GM21447 (cell line): Measurements from ENCODE around the gene PDZRN4.

Experiments
- ATAC-seq: cut with Tn5 transposase; IDR thresholded peaks from one replicate; pipeline ENCODE4 v1.9.1; 2021; ENCODE audit not compliant: unreplicated experiment

Gene PDZRN4

DNA sequence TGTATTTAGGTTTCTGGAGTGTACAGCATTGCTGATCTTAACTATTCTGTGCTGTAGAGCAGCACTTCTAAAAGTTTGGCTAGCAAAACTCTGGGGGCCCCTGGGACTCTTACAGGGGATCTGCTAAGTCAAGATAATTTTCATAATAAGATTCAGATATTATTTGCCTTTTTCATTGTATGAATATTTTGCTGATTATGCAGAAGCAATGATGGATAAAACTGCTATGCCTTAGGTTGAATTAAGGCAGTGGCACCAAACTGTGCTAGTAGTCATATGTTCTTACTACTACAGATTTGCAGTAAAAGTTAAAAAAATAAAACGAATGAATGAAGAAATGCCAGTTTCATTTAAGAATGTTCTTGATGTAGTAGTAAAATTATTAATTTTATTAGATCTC lies 160.1 kb downstream of the PDZRN4 start:
- no peak for ATAC-seq

DNA sequence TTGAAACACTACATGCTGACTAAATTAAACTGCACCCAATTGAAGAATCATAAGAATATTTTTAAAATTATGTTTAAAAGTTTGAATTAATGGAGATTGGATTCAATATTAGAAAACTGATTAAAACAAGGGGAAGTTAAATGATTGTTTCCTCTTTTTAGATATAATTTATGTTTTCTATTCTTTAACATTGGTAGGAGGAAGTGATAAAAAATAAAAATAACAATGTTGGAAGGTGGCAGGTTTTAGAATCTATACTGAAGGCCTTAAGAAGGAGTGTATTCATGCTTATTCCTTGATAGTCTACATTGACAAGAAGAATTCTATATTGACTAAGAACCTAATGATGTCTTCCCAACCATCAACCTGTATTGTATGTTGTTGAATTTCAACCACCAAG lies 168.1 kb downstream of the PDZRN4 start:
- ATAC-seq: no peak

DNA sequence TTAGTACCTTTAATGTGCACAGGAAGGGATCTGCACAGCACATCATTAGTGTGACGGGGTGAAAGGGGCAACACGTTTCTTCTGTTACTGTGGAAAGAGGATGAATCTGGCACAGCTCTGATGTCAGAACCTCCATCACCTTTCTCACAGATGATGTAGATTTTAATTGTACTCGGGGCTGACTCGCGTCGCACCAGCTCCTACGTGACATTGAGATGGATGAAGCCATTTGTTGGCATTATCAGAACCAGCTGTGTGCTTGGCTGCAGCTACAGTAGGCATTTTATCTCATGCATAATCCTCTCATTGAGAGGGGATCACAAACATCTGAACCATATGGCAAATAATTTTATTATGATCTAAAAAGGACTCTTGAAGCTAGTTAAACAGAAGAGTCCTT lies 173.6 kb downstream of the PDZRN4 start:
- no peak for ATAC-seq

DNA sequence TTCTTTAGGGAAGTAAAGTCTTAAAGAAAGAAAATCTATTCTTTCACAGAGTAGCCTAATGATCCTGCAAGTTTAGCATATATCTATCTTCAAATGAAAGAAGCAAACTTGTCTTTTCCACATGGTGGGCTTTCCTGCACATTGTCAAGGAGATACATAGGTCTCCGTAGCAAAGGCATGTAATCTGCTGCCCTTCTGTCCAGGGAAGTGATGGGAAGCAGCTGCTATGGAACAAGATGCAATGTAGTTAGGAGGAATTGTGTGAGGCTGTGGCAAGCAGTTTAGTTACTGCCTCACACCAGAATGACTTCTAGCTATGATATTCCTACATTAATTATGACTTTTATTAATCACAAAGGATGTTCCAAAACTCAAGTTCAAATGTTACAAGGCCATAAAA lies 174.4 kb downstream of the PDZRN4 start:
- ATAC-seq: no peak

DNA sequence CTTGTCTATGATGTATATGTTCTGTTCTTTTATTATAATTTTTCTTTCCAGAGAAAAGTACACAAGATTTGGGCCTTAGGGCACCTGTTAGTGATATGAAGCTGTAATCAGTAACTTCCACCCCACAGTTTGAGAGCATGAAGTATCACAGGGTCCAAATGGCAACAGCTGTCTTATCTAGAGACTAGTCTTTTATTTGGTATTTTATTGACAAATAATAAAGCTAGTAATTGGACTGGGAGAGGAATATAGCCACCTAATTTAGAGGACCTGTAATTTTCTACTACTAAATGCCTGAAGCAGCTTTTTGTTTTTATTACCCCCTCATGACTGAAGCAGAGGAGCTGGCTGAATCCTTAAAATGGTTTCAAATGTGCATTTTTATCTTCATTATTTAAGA lies 174.8 kb downstream of the PDZRN4 start:
- no peak for ATAC-seq

DNA sequence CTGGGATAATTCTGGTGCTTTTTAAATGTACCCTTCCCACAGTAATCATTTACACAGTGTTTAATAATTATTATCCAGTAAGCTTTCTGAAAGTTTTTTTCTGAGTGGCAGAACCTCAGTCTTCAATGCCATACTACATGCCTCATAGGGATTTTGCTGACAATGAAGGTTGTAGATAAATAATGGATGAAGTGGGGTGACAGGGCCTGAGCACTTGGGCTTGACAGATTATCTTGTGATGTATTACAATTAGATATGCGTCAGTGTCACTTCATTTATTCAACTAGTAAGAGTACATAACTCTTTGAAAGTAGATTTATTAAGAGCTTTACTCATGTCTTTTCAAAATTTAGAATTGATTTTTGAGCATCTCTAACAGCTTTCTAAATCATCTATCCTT lies 176.1 kb downstream of the PDZRN4 start:
- ATAC-seq: no peak

DNA sequence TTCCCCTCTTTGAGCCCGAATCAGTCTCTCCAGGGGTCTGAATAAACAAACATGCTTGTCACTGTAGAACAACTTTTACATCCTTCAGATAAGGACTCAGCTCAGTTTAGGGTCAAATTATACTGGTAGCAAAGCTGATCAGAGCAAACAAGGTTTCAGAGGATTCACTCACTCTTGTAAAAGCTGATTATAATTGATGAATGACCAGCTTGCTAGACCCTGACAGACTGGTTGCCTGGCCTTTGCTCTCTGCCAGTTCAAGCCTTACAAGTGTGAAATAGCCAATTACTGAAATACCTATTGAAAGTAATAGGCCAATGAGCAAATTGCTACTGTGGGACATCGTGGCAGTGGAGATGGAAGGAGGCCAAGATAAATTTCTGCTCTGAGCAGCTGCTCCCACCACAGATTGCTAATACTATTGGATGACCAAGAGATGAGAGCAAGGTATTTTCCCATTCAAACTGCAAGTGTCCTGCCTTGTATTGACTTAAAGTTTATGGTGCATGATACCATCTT lies 177.6 kb downstream of the PDZRN4 start:
- ATAC-seq: no peak

DNA sequence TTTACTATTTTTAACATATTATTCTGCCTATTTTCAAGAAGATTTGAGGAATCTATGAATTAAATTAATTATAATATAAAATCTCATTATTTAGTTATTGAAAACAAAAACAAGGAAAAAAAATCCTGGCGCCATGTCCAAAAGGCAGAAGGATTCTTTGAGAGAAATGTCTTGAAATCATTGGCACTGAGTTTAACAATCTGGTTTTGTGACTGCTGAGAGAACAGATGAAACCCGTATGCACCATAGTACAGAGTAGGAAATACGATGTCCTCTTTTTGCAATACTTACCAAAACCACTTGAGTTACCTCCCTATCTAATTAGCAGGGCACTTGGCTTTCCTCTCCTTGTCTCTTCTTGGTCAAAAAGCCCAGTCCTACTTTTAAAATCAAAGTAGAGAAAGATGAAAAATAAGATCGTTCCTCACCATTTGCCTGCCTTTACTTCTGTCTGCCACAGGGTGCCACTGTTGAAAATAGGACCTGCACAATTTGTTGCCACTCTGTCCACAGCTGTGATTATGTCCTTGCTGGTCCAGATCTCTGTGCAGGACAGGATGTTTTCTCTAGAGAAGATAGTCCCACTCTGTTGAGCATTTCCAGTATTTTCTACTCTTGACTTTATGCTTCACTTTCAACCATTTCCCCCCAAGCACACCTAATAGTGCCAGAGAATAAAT lies 179.7 kb downstream of the PDZRN4 start:
- no peak for ATAC-seq

DNA sequence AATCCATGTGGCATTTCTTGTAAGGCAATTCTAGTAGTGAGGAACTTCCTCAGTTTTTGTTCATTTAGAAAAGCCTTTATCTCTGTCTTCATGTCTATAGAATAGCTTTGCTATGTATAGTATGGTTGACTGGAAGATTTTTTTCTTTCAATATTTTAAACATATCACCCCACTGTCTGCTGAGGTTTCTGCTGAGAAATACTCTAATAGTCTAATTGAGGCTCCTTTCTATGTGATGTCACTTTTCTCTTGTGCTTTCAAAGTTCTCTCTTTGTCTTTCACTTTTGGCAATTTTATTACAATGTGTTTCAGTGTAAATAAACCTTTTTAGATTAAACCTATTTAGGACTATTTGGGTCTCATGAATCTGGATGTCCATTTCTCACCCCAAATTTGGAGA lies 192.8 kb downstream of the PDZRN4 start:
- no peak for ATAC-seq

DNA sequence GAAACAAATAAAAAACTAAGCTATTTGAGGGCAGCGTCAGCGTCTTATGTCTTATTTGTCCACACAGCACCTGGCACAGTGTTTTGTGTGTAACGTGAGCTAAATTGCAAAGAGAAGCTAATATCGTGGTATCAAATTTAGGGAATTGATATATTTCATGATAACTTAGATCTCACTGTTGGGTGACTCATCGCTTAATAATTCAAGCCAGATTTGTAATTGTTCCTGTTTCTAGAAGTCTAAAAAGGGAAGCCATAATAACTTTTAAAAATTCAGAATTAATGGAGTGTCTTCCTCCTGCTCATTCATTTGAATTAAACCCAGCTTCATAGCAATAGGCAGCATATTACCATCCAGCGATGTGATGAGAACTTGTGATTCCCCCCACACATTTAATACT lies 214.7 kb downstream of the PDZRN4 start:
- ATAC-seq: no peak

DNA sequence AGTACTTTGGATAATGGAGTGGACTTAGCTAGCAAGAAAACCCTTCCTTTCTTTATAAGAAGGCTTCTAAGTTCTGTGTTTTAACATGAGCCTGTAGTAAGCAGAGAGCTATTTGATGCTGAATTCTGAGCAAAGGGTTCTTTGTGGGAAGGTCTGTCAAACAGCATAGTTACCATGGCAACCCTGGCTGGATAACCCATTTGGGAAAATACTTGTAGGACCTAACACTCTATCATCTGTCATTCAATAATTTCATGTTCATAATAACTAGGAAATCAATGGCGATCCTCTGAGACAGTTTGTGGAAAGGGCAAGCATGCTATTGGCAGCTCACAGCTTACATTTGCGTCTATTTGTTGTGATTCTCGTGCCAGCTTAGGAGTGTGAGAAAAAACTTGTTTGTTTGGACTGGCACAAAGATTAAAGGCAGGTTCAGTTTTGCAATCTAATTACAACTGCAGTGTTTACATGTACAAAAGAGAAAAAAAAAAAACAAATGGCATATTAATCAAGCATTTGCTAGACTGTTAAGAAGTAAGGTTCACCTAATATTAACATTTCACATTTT lies 219.2 kb downstream of the PDZRN4 start:
- ATAC-seq: no peak

DNA sequence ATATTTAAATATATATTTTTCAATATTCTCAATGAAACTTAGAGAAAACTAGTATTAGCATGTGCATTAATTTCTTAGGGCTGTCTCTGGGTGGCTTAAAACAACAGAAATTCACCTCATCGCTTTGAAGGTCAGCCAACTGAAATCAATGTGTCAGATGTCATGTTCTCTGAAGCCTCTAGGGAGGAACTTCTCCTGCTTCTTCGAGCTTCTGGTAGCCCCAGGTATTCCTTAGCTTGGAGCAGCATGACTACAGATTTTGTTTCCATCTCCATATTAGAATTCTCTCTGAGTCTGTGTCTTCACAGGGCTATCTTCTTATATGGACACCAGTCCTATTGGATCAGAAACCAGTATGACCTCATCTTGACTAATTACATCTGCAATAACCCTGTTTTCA lies 221.5 kb downstream of the PDZRN4 start:
- ATAC-seq: no peak

DNA sequence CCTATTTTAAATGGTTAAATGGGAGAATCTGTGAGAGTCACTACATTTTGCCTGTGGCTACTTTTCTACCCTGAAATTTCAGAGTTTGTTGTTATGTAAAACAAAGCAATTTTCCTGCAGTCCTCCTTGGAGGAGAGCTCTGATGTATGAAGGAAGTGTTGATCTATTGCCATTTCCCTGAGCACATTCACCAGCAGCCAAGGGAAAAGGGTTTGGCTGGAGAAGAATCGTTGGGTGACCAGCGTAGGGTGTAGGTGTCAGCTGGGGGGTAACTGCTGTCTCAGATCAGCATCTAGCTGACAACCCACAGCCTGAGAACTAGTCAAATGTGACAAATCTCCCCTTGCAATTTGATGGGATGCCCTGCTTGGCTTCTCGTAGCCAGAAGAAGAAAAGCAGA lies 230.5 kb downstream of the PDZRN4 start:
- ATAC-seq: no peak

DNA sequence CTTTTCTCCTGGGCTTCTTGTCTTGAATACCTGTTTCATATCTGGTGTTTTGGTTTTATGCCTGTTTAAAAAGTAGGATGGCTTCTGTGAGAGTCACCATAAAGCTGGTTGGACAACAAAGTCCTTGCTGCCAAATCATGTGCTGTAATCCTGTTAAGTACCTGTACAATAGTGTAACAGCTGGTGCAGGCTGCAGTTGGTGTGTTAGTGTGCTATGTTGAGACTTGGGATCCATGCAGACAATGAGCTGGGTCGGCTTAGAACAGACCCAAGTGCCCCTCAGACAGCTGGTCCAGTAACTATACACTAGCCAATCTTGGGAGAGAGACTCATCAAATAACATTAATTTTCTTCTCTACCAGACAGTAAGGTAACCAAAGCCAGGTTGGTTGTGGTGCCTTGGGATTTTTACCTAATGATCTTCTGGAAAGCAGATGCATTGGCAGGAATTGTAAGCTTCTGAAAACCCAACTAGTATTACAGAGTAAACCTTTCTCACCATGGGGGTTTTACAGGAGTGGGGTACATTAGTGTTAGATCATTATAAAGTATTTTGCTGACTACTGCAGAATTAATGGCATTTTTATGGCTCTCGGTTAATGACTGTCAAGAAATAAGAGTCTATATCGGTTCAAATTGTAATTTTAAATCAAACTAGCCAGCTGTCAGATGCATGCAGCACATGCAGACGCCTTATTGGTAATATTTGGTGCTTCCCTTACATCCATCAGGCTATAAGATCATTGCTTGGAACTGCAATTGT lies 231.2 kb downstream of the PDZRN4 start:
- ATAC-seq: no peak

DNA sequence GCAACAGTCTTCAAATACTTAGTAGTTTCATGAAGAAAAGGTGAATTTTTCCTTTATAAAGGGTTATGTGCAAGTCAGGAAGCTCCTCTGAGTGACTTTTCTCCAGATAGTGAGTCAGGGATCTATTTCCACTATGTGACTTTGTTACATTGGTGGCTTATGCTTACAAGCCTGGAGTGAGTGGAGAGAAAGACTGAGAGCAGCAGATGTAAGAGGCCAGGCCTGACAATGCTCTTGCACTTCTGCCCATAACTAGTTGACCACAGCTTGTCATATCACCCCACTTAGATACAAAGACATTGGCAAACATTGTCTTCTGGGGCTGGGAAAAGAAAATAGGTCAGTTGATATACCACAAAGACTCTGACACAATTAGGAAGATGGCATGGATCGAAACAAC lies 236.5 kb downstream of the PDZRN4 start:
- ATAC-seq: no peak

DNA sequence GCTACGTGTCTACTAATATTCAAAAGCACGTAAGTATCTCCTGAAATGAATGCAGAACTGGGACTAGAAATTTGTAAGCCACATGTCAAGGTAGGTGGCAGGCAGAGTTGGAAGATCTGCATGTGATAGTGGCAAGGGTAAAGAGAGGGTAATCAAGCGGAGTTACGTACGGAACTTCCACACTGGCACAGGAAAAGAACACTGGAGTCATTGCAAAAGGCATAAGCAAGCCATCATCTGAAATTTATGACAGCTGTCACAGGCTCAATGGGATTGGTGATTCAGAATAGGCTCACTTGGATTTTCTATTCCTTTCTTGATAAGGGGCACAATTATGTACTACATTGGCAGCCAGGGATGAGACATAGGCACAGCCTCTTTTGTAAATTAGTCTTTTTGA lies 245.3 kb downstream of the PDZRN4 start:
- no peak for ATAC-seq

DNA sequence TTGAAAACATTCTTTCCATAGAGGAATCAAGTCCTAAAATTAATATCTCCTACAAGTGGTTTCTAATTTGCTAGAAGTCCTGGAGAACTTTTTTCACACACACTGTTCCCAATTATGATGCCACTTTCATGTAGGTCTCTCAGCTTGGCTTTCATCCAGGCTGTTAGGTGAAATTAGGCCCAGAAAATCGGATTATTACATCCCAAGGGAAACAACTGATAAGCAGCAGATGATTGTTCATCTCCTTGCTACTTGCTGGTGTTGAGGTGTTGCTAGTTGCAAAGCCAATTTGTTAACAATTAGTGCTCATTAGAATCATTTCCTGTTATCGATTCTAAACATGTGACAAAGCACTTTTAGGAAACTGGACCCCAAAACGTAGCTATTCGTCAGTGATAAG lies 248.0 kb downstream of the PDZRN4 start:
- no peak for ATAC-seq

DNA sequence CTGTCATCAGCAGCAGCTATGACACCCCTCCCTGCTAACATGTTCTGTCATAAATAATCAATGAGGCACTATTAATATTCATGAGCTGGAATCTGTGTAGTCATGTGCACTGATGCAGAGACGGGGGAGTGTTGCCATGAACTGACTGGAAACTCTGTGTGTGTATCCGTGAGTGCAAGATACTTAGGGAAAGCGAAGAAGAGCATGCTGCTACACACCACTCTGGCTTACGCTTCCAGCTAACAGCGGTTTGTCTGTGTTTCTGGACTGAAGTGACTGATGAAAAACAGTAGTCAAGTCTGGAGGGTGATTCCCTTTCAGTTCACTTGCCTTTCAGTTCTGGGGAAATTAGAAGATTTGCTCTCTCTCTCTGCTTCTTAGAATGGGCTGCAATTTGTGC lies 249.4 kb downstream of the PDZRN4 start:
- ATAC-seq: no peak

DNA sequence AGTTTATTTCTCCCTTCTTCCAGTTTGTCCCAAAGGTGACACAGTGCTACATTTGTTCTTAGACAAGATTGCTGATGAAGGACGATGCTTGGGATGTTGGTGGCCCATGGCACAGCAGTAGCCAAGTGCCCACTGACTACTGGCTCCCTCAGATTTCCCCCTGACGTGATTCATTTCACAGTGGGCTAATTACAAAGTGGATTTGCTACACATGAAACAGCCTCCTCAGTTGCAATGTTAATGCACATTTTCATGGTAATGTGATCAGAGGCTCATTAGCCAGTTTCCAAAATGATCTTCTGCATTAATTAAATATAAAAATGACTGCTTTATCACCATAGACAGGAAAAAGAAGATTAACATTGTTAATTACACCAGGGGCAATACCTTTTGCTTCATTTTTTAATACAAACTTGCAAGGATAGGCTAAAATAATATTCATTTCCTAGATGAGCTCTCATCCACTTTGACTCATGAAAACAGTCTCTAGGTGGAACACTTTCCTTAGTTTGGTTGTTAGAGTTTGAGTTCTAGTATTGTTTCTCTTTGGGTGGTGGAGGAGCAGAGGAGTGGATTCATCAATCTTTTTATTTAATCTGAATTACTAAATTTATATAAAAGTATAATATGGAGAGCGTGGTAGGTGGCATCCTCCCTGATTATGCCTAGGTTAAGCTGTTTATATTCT lies 250.9 kb downstream of the PDZRN4 start:
- no peak for ATAC-seq

DNA sequence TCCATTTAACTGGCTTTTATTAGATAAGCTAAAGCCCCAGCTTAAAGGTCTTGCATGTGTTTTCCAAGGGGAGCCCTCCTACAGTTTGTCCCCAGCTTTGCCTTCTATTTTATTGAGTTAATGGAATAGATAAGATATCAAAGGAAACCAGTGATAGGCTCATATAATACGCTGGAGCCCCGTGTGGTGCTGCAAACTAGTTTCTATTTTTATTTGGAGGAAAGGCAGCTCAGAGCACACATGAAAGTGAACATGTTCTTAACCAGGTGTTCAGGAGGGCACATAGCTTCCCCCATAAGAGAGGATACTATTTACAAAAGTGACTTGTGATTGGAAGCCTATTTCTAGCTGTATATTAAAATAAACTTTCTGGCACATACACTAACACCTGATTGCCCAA lies 251.7 kb downstream of the PDZRN4 start:
- ATAC-seq: no peak

DNA sequence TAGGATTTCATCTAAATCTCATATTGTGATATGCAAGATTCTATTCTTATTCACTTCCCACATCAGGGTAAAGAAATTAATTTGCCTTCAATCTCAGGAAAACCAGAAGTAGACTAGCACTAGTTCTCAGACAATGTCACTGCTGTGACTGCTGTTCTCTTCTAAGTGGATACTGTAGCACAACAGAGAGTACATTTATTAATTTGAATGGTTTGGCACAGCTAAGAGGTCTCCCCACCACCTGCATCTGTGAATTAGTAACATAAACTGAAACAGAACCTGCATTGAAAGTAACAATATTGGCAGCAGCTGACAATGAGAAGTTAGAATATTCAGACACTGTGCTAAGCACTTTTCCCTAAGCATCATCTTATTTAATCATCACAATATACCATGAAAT lies 253.1 kb downstream of the PDZRN4 start:
- ATAC-seq: no peak

DNA sequence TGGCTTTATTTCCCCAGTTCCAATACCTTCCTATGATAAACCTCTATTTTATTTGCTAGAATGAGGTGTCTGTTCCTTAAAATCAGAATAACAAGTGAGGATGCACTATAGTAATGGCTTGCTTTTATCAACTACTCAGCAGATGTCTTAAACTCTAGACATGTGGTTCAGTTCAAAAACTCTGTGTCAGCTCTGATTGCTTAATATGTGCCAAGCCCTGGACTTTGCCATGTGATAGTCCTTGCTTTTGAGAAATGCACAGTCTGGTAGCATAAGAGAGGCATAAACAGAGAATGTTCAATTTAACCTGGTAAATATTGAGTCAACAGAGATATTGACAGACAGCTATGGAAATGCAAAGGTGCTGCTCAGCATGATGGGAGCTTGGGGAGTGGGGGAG lies 254.8 kb downstream of the PDZRN4 start:
- ATAC-seq: no peak
